HepG2 (cell line): ENCODE measurements around the gene ZNF367. TPM values are rescaled to one million over a fixed set of nuclear protein-coding genes. Genes with fewer than 3 reads are reported as not detected.

Source experiments
- ATAC-seq: fragments of 200-7000 bp; cut with Tn5 transposase; 3 replicates; pipeline ENCODE4 v1.9.1; 2020; ENCODE audit warnings: mild to moderate bottlenecking, moderate library complexity
- BruUV-seq: library from RNA; stranded (reverse); fragments of 400-500 nt; replicated peaks from 2 replicates; lab custom pipeline; 2021; lab: Mats Ljungman, UMichigan
- CTCF ChIA-PET: fragments of 300-600 bp; formaldehyde crosslinking; extraction: SDS; loops from one replicate; lab custom pipeline; 2021; ENCODE audit warnings: low total read pairs, inconsistent platforms, low intra/inter-chr PET ratio; lab: Yijun Ruan, JAX
- POLR2A ChIA-PET: fragments of 350-600 bp; sonication (Branson Sonifier 250); formaldehyde crosslinking; loops from one replicate; lab custom pipeline; 2020; ENCODE audit warnings: antibody characterized with exemption, inconsistent platforms; lab: Yijun Ruan, JAX
- DNase-seq: peaks from one replicate; pipeline ENCODE4 v3.0.0-alpha.2; 2015; ENCODE audit warnings: low spot score
- FAIRE-seq: peaks from 3 replicates; lab custom pipeline; 2011; peaks lifted over from hg19 to GRCh38; lab: Jason Lieb, UNC
- H2AFZ ChIP-seq: one replicate; pipeline ENCODE4 v1.6.1; 2011; ENCODE audit warnings: low read length, inconsistent platforms
- H3K27ac ChIP-seq: fragments of 300-600 bp; 3 replicates; pipeline ENCODE4 v1.8.0; 2011; ENCODE audit warnings: mixed run types, mild to moderate bottlenecking, mixed read lengths, low read length, inconsistent platforms; ENCODE audit not compliant: insufficient read depth; ENCODE audit errors: extremely low read length
- H3K27me3 ChIP-seq, 2 experiments: fragments of 200-600 bp in 1 of 2; 2 replicates in 1 of 2; 3 replicates in 1 of 2; pipeline versions ENCODE4 v1.6.0 to v1.8.0; 2011; ENCODE audit warnings: low read length in 2 of 2, mild to moderate bottlenecking in 2 of 2, moderate library complexity in 2 of 2, inconsistent platforms in 1 of 2; ENCODE audit not compliant: insufficient read depth in 2 of 2, control insufficient read depth in 1 of 2
- H3K36me3 ChIP-seq, 2 experiments: fragments of 200-600 bp in 1 of 2; replicated peaks in 1 of 2; 2 replicates in 1 of 2; 3 replicates in 1 of 2; pipeline versions ENCODE4 v1.5.1 to v1.8.0; 2011; ENCODE audit warnings: low read length in 2 of 2, inconsistent platforms in 1 of 2; ENCODE audit not compliant: insufficient read depth in 2 of 2, control insufficient read depth in 1 of 2
- H3K4me1 ChIP-seq: 2 replicates; pipeline ENCODE4 v1.5.1; 2012; ENCODE audit warnings: low read length, inconsistent platforms; ENCODE audit not compliant: insufficient read depth
- H3K4me2 ChIP-seq: 2 replicates; pipeline ENCODE4 v1.6.0; 2011; ENCODE audit warnings: low read depth, low read length, inconsistent platforms
- H3K4me3 ChIP-seq, 3 experiments: fragments of 200-600 bp in 1 of 3; sonication (generic), shearing (Covaris generic) in 1 of 3; replicated peaks in 1 of 3; 2 replicates each; pipeline ENCODE4 v1.5.1; 2011 to 2016; ENCODE audit warnings: low read length in 3 of 3, inconsistent platforms in 2 of 3, low read depth in 2 of 3, mild to moderate bottlenecking in 2 of 3, control low read depth in 1 of 3, mixed read lengths in 1 of 3; ENCODE audit not compliant: insufficient read depth in 1 of 3
- H3K79me2 ChIP-seq: one replicate; pipeline ENCODE4 v1.6.1; 2011; ENCODE audit warnings: low read length, inconsistent platforms; ENCODE audit not compliant: insufficient read depth
- H3K9ac ChIP-seq: 2 replicates; pipeline ENCODE4 v1.6.0; 2011; ENCODE audit warnings: mild to moderate bottlenecking, low read depth, low read length, inconsistent platforms; ENCODE audit not compliant: insufficient read depth
- H3K9me3 ChIP-seq: 2 replicates; pipeline ENCODE4 v1.5.1; 2012; ENCODE audit warnings: mild to moderate bottlenecking, low read length
- H4K20me1 ChIP-seq: 2 replicates; pipeline ENCODE4 v1.6.0; 2011; ENCODE audit warnings: inconsistent platforms, mild to moderate bottlenecking, low read length, moderate library complexity; ENCODE audit not compliant: insufficient read depth
- CREBL2 ChIP-seq: sonication (generic); formaldehyde crosslinking; IDR thresholded peaks from 2 replicates; pipeline ENCODE4 v1.8.1; 2023; ENCODE audit warnings: missing genetic modification reagents, mild to moderate bottlenecking, borderline replicate concordance
- DBP ChIP-seq: sonication (generic); formaldehyde crosslinking; IDR thresholded peaks from 2 replicates; pipeline ENCODE4 v1.4.0; 2020; ENCODE audit warnings: missing genetic modification reagents; ENCODE audit errors: not compliant biosample characterization
- ELF4 ChIP-seq: sonication (generic); formaldehyde crosslinking; IDR thresholded peaks from 2 replicates; pipeline ENCODE4 v1.5.0; 2020; ENCODE audit warnings: missing genetic modification reagents, mild to moderate bottlenecking, moderate library complexity, borderline replicate concordance
- FLYWCH1 ChIP-seq: sonication (generic); formaldehyde crosslinking; IDR thresholded peaks from 2 replicates; pipeline ENCODE4 v1.8.1; 2023; ENCODE audit warnings: mild to moderate bottlenecking, missing genetic modification reagents
- FOXJ3 ChIP-seq: sonication (generic); formaldehyde crosslinking; IDR thresholded peaks from 2 replicates; pipeline ENCODE4 v1.4.0; 2020; ENCODE audit warnings: missing genetic modification reagents, mild to moderate bottlenecking, borderline replicate concordance
- GFI1 ChIP-seq: sonication (generic); formaldehyde crosslinking; IDR thresholded peaks from 2 replicates; pipeline ENCODE4 v1.5.0; 2020; ENCODE audit warnings: missing genetic modification reagents, mild to moderate bottlenecking, borderline replicate concordance
- HNF4G ChIP-seq, 2 experiments: sonication (generic) in 1 of 2; formaldehyde crosslinking in 1 of 2; IDR thresholded peaks; 2 replicates each; pipeline versions ENCODE4 v1.4.0 to v1.6.1; 2011 to 2020; ENCODE audit warnings: borderline replicate concordance in 2 of 2, low read depth in 2 of 2, mild to moderate bottlenecking in 2 of 2, low read length in 1 of 2, missing genetic modification reagents in 1 of 2, moderate library complexity in 1 of 2
- KMT2A ChIP-seq: sonication (generic); formaldehyde crosslinking; IDR thresholded peaks from 2 replicates; pipeline ENCODE4 v1.4.0; 2020; ENCODE audit warnings: missing genetic modification reagents
- MAF1 ChIP-seq: sonication (generic); formaldehyde crosslinking; IDR thresholded peaks from 2 replicates; pipeline ENCODE4 v1.5.0; 2020; ENCODE audit warnings: missing genetic modification reagents, borderline replicate concordance
- PHF20 ChIP-seq: sonication (generic); formaldehyde crosslinking; IDR thresholded peaks from 2 replicates; pipeline ENCODE4 v1.5.0; 2020; ENCODE audit warnings: mild to moderate bottlenecking, missing genetic modification reagents
- POLR2A ChIP-seq, 2 experiments: IDR thresholded peaks; 2 replicates each; pipeline ENCODE4 v1.6.1; 2011; ENCODE audit warnings: low read depth in 2 of 2, low read length in 2 of 2, mild to moderate bottlenecking in 1 of 2, moderate library complexity in 1 of 2; ENCODE audit not compliant: insufficient read depth in 1 of 2
- RBM22 ChIP-seq: fragments of 200-400 bp; formaldehyde crosslinking; optimal IDR thresholded peaks from 2 replicates; pipeline ENCODE3; 2017; ENCODE audit warnings: mild to moderate bottlenecking, low read length, moderate library complexity
- SALL2 ChIP-seq: sonication (generic); formaldehyde crosslinking; IDR thresholded peaks from 2 replicates; pipeline ENCODE4 v1.8.1; 2023; ENCODE audit warnings: mild to moderate bottlenecking, missing genetic modification reagents, inconsistent platforms
- SSRP1 ChIP-seq: IDR thresholded peaks from 2 replicates; pipeline ENCODE4 v1.6.1; 2016; ENCODE audit warnings: control low read depth
- TARDBP ChIP-seq: sonication (generic); formaldehyde crosslinking; IDR thresholded peaks from 2 replicates; pipeline ENCODE4 v1.8.0; 2022; ENCODE audit warnings: mild to moderate bottlenecking, missing genetic modification reagents
- ZBTB38 ChIP-seq: sonication (generic); formaldehyde crosslinking; IDR thresholded peaks from 2 replicates; pipeline ENCODE4 v1.5.1; 2020; ENCODE audit warnings: mild to moderate bottlenecking, missing genetic modification reagents
- ZNF12 ChIP-seq: sonication (generic); formaldehyde crosslinking; IDR thresholded peaks from 2 replicates; pipeline ENCODE4 v1.5.0; 2020; ENCODE audit warnings: missing genetic modification reagents
- ZNF333 ChIP-seq: sonication (generic); formaldehyde crosslinking; IDR thresholded peaks from 2 replicates; pipeline ENCODE4 v1.4.0; 2020; ENCODE audit warnings: mild to moderate bottlenecking, missing genetic modification reagents, borderline replicate concordance
- ZNF382 ChIP-seq: sonication (generic); formaldehyde crosslinking; IDR thresholded peaks from 2 replicates; pipeline ENCODE4 v1.5.0; 2020; ENCODE audit warnings: missing genetic modification reagents, mild to moderate bottlenecking, borderline replicate concordance
- WGBS: methylation state at CpG from one replicate; pipeline ENCODE4 v1.1.6; 2017; ENCODE audit warnings: low lambda C conversion rate; 5-methylcytosine and 5-hydroxymethylcytosine counted together
- in situ Hi-C: cut with HindIII; loops from 2 replicates; pipeline ENCODE4 v1.10.0; 2017; ENCODE audit warnings: low pct_unique_long_range_greater_than_20kb; ENCODE audit not compliant: extremely low pct_ligation_motif_present
- intact Hi-C: fragments of 100-400 bp; cut with micrococcal nuclease; formaldehyde crosslinking; loops from one replicate; pipeline ENCODE4 v1.10.0; 2022; ENCODE audit not compliant: unreplicated experiment
- polyA plus RNA-seq, 8 experiments: library from polyadenylated mRNA; depleted of rRNA in 3 of 8; stranded (reverse) in 7 of 8; unstranded in 1 of 8; fragments of >200 nt; fragmentation: Illumina TruSeq in 4 of 8; extraction: Trizol in 4 of 8; gene quantifications; 2 replicates each; pipeline versions ENCODE4 v1.2.1 to v1.2.3, GENCODE V29; 2011 to 2016; ENCODE audit warnings: low read depth in 4 of 8, missing spikeins in 1 of 8, mixed read lengths in 1 of 8; ENCODE audit not compliant: insufficient read depth in 1 of 8
- total RNA-seq, 5 experiments: library from RNA; depleted of rRNA; stranded (reverse); fragments of >200 nt; fragmentation: Illumina TruSeq; extraction: Trizol; gene quantifications; 2 replicates each; pipeline ENCODE4 v1.2.3, GENCODE V29; 2016; ENCODE audit warnings: low read depth in 1 of 5

Gene ZNF367
- total and polyA plus RNA-seq, 2 of the 13 experiments (the other 11 are each of a cell fraction or from before 2014, with no cell fraction given), result 2.9 to 7.7 TPM

DNA sequence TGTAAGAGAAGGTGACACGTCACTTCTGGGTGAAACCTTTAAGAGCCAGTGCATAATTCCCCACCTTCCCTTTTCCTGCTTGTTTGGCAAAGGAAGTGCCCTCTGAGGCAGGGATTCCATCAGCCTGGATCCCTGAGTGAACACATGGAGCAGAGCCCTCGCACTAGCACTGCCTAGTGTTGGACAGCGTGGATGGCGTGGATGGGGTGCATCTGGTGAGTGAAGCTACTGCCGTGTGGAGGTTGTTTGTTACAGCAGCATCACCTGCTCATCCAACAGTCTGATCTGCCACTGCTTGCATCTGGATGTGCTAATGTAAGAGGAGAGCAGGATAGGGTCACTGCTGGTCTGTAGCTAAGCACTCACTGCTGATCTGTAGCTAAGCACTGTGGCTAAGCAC, 69.9 kb downstream of the ZNF367 start:
- H3K4me3 ChIP-seq, result no peak overlapping the region
- no peaks in the 10 kb centered on the region for H4K20me1 ChIP-seq
- POLR2A ChIA-PET, result no interaction called here
- H3K79me2 ChIP-seq, result no peaks in the 10 kb centered on the region
- no peaks in the 10 kb centered on the region for H3K27me3 ChIP-seq
- TF ChIP-seq ZNF12 (CRISPR knock-in tag) (peak; percentile 98), TARDBP (CRISPR knock-in tag) (no peak), ZNF333 (CRISPR knock-in tag) (peak; percentile 96; the same call in 1 of the 2 replicates), POLR2A (IDR thresholded peaks at IDR 0.05; ENCODE audit: insufficient read depth in 1 of 2, low read depth in 2 of 2, low read length in 2 of 2) (0 out of 4 replicates have a peak, but pooled peaks of 1 of the 2 experiments have one; percentile 19), DBP (CRISPR knock-in tag) (no peak), SSRP1 (CRISPR knock-in tag) (0 out of 2 replicates have a peak, but pooled peaks have one; percentile 43)
- TF ChIP-seq, all 625 proteins: peak for 4
- H3K27ac ChIP-seq, result no peak overlapping the region
- H2AFZ ChIP-seq, result no peak overlapping the region
- 100% methylated on average over 5 of the region's 5 CpGs for WGBS
- intact Hi-C loops (no loop called here), in situ Hi-C loops (loop anchor here (25.0 kb wide), 1 partner anchor 314 kb away; the partner anchor contains the start of gene PRXL2C)
- H3K9me3 ChIP-seq, result no peaks in the 10 kb centered on the region
- CTCF ChIA-PET, result no interaction called here
- DNase-seq, result no peak
- peaks cover 45% of the 10 kb centered on the region for H3K4me1 ChIP-seq
- no peak overlapping the region for H3K4me2 ChIP-seq
- no TSS peak for BruUV-seq
- no peak for FAIRE-seq
- H3K36me3 ChIP-seq, result peaks cover 11 to 46% of the 10 kb centered on the region in 2 experiments
- H3K9ac ChIP-seq, result no peak overlapping the region
- ATAC-seq, result peak; percentile 31

- no peaks in the 10 kb centered on the region for H3K79me2 ChIP-seq
- no peak overlapping the region for H2AFZ ChIP-seq
- H4K20me1 ChIP-seq, result no peaks in the 10 kb centered on the region
- in situ Hi-C loops, result loop anchor here (25.0 kb wide), 1 partner anchor 317 kb away; the partner anchor contains the start of gene PRXL2C
- ATAC-seq (peak; percentile 58), FAIRE-seq (no peak), DNase-seq (no peak)
- no peaks in the 10 kb centered on the region for H3K27me3 ChIP-seq
- peaks cover 58% of the 10 kb centered on the region for H3K4me1 ChIP-seq
- BruUV-seq, result no TSS peak
- H3K36me3 ChIP-seq, result peaks cover 15 to 43% of the 10 kb centered on the region in 2 experiments
- no peaks in the 10 kb centered on the region for H3K9me3 ChIP-seq
- no peak overlapping the region for H3K4me3 ChIP-seq
- CTCF ChIA-PET, result no interaction called here
- 87% methylated on average over 8 of the region's 9 CpGs for WGBS
- H3K4me2 ChIP-seq, result no peak overlapping the region
- H3K9ac ChIP-seq, result no peak overlapping the region
- POLR2A ChIA-PET, result interaction anchor here (0.8 to 1.4 kb wide), 2 partner anchors 32 to 104 kb away, joined by 3 to 7 read pairs; partner anchors contain the start of gene HABP4
- intact Hi-C loops, result loop anchor here (2.0 kb wide), 1 partner anchor 39 kb away; no protein-coding TSS in a partner anchor
- peak overlapping the region; percentile 54 for H3K27ac ChIP-seq
- no peak for TF ChIP-seq MAF1 (CRISPR knock-in tag)
- TF ChIP-seq SALL2 (CRISPR knock-in tag), result no peak
- TF ChIP-seq PHF20, result no peak
- no peak for TF ChIP-seq ELF4 (CRISPR knock-in tag)
- TF ChIP-seq RBM22, result peak; percentile 48
- 0 out of 2 replicates have a peak, but pooled peaks have one; percentile 40 for TF ChIP-seq ZBTB38 (CRISPR knock-in tag)
- TF ChIP-seq CREBL2, result no peak
- no peak for TF ChIP-seq GFI1
- TF ChIP-seq HNF4G (IDR thresholded peaks at IDR 0.05; ENCODE audit: borderline replicate concordance, low read depth, low read length), result no peak
- no peak for TF ChIP-seq HNF4G (CRISPR knock-in tag; IDR thresholded peaks at IDR 0.05; ENCODE audit: borderline replicate concordance, low read depth)
- TF ChIP-seq FOXJ3 (CRISPR knock-in tag), result no peak
- no peak for TF ChIP-seq FLYWCH1
- no peak for TF ChIP-seq ZNF382
- TF ChIP-seq KMT2A (CRISPR knock-in tag), result no peak
These were observed 72.6 kb downstream of the ZNF367 start for GRCh38 chr9:96345551-96345950.
